ENCODE measurements around the gene ZIC4.

The ZIC4 gene

GRCh38 chr3:147404000-147404799 lies 2.1 kb downstream of the ZIC4 start:
- H3K4me3 ChIP-seq (ENCODE audit: extremely low read depth, insufficient read depth, low read length, poor library complexity, severe bottlenecking), result no peak overlapping the region
- no peak overlapping the region for H3K27ac ChIP-seq (ENCODE audit: low read depth, low read length, severe bottlenecking)
- WGBS, 2 experiments (ENCODE audit: insufficient coverage in 2 of 2), result 41 to 55% methylated on average over 7 to 8 of the region's 11 CpGs
- H3K4me1 ChIP-seq (ENCODE audit: control insufficient read depth, insufficient read depth, low read length, poor library complexity, severe bottlenecking), result no peaks in the 10 kb centered on the region
- no peaks in the 10 kb centered on the region for H3K9me3 ChIP-seq (ENCODE audit: control insufficient read depth, low read length)
- no peaks in the 10 kb centered on the region for H3K36me3 ChIP-seq (ENCODE audit: control insufficient read depth, insufficient read depth, low read length)

- H3K9me3 ChIP-seq (ENCODE audit: control insufficient read depth, low read length), result no peaks in the 10 kb centered on the region
- no peaks in the 10 kb centered on the region for H3K36me3 ChIP-seq (ENCODE audit: control insufficient read depth, insufficient read depth, low read length)
- H3K4me3 ChIP-seq (ENCODE audit: extremely low read depth, insufficient read depth, low read length, poor library complexity, severe bottlenecking), result no peak overlapping the region
- H3K4me1 ChIP-seq (ENCODE audit: control insufficient read depth, insufficient read depth, low read length, poor library complexity, severe bottlenecking), result no peaks in the 10 kb centered on the region
- 56 to 72% methylated on average over 3 to 4 of the region's 5 CpGs for WGBS, 2 experiments (ENCODE audit: insufficient coverage in 2 of 2)
- no peak overlapping the region for H3K27ac ChIP-seq (ENCODE audit: low read depth, low read length, severe bottlenecking)
Observed at GRCh38 chr3:147403511-147403910, 2.8 kb downstream of the ZIC4 start.

- 46 to 52% methylated on average over 3 to 4 of the region's 5 CpGs for WGBS, 2 experiments (ENCODE audit: insufficient coverage in 2 of 2)
- Histone ChIP-seq H3K4me3 (ENCODE audit: extremely low read depth, insufficient read depth, low read length, poor library complexity, severe bottlenecking) (no peak overlapping the region), H3K27ac (ENCODE audit: low read depth, low read length, severe bottlenecking) (no peak overlapping the region), H3K36me3 (ENCODE audit: control insufficient read depth, insufficient read depth, low read length) (no peaks in the 10 kb centered on the region), H3K9me3 (ENCODE audit: control insufficient read depth, low read length) (no peaks in the 10 kb centered on the region), H3K4me1 (ENCODE audit: control insufficient read depth, insufficient read depth, low read length, poor library complexity, severe bottlenecking) (no peaks in the 10 kb centered on the region)
Observed at GRCh38 chr3:147402159-147402558, 4.2 kb downstream of the ZIC4 start.

GRCh38 chr3:147401421-147401820 lies 4.9 kb downstream of the ZIC4 start:
- no peak overlapping the region for H3K4me3 ChIP-seq (ENCODE audit: extremely low read depth, insufficient read depth, low read length, poor library complexity, severe bottlenecking)
- no peaks in the 10 kb centered on the region for H3K4me1 ChIP-seq (ENCODE audit: control insufficient read depth, insufficient read depth, low read length, poor library complexity, severe bottlenecking)
- no peak overlapping the region for H3K27ac ChIP-seq (ENCODE audit: low read depth, low read length, severe bottlenecking)
- H3K36me3 ChIP-seq (ENCODE audit: control insufficient read depth, insufficient read depth, low read length), result no peaks in the 10 kb centered on the region
- H3K9me3 ChIP-seq (ENCODE audit: control insufficient read depth, low read length), result no peaks in the 10 kb centered on the region
- 40% methylated on average over 1 of the region's 1 CpG; no CpG with 5 or more reads in 1 of the 2 experiments for WGBS, 2 experiments (ENCODE audit: insufficient coverage in 2 of 2)

- H3K36me3 ChIP-seq (ENCODE audit: control insufficient read depth, insufficient read depth, low read length), result no peaks in the 10 kb centered on the region
- H3K4me3 ChIP-seq (ENCODE audit: extremely low read depth, insufficient read depth, low read length, poor library complexity, severe bottlenecking), result no peak overlapping the region
- WGBS, 2 experiments (ENCODE audit: insufficient coverage in 2 of 2), result 83 to 100% methylated on average over 1 of the region's 1 CpG
- H3K9me3 ChIP-seq (ENCODE audit: control insufficient read depth, low read length), result no peaks in the 10 kb centered on the region
- peaks cover 2% of the 10 kb centered on the region for H3K4me1 ChIP-seq (ENCODE audit: control insufficient read depth, insufficient read depth, low read length, poor library complexity, severe bottlenecking)
- no peak overlapping the region for H3K27ac ChIP-seq (ENCODE audit: low read depth, low read length, severe bottlenecking)
Observed at GRCh38 chr3:147400999-147401398, 5.3 kb downstream of the ZIC4 start.

- Histone ChIP-seq H3K36me3 (ENCODE audit: control insufficient read depth, insufficient read depth, low read length) (no peaks in the 10 kb centered on the region), H3K9me3 (ENCODE audit: control insufficient read depth, low read length) (no peaks in the 10 kb centered on the region), H3K27ac (ENCODE audit: low read depth, low read length, severe bottlenecking) (no peak overlapping the region), H3K4me1 (ENCODE audit: control insufficient read depth, insufficient read depth, low read length, poor library complexity, severe bottlenecking) (peaks cover 5% of the 10 kb centered on the region), H3K4me3 (ENCODE audit: extremely low read depth, insufficient read depth, low read length, poor library complexity, severe bottlenecking) (no peak overlapping the region)
Observed at GRCh38 chr3:147400111-147400510, 6.2 kb downstream of the ZIC4 start.

- H3K4me1 ChIP-seq (ENCODE audit: control insufficient read depth, insufficient read depth, low read length, poor library complexity, severe bottlenecking), result peaks cover 5% of the 10 kb centered on the region
- no peak overlapping the region for H3K4me3 ChIP-seq (ENCODE audit: extremely low read depth, insufficient read depth, low read length, poor library complexity, severe bottlenecking)
- WGBS, 2 experiments (ENCODE audit: insufficient coverage in 2 of 2), result 100% methylated on average over 1 of the region's 2 CpGs; no CpG with 5 or more reads in 1 of the 2 experiments
- H3K36me3 ChIP-seq (ENCODE audit: control insufficient read depth, insufficient read depth, low read length), result no peaks in the 10 kb centered on the region
- H3K9me3 ChIP-seq (ENCODE audit: control insufficient read depth, low read length), result no peaks in the 10 kb centered on the region
- H3K27ac ChIP-seq (ENCODE audit: low read depth, low read length, severe bottlenecking), result no peak overlapping the region
Observed at GRCh38 chr3:147398813-147399534, 7.4 kb downstream of the ZIC4 start.

GRCh38 chr3:147397875-147398812 lies 8.2 kb downstream of the ZIC4 start:
- Histone ChIP-seq H3K4me3 (ENCODE audit: extremely low read depth, insufficient read depth, low read length, poor library complexity, severe bottlenecking) (peak overlapping the region; percentile 16), H3K9me3 (ENCODE audit: control insufficient read depth, low read length) (no peaks in the 10 kb centered on the region), H3K36me3 (ENCODE audit: control insufficient read depth, insufficient read depth, low read length) (no peaks in the 10 kb centered on the region), H3K4me1 (ENCODE audit: control insufficient read depth, insufficient read depth, low read length, poor library complexity, severe bottlenecking) (peaks cover 5% of the 10 kb centered on the region), H3K27ac (ENCODE audit: low read depth, low read length, severe bottlenecking) (peak overlapping the region; percentile 45)
- WGBS, 2 experiments (ENCODE audit: insufficient coverage in 2 of 2), result 6 to 7% methylated on average over 29 to 34 of the region's 46 CpGs

GRCh38 chr3:147397155-147397874 lies 9.0 kb downstream of the ZIC4 start:
- no peaks in the 10 kb centered on the region for H3K36me3 ChIP-seq (ENCODE audit: control insufficient read depth, insufficient read depth, low read length)
- peak overlapping the region; percentile 16 for H3K4me3 ChIP-seq (ENCODE audit: extremely low read depth, insufficient read depth, low read length, poor library complexity, severe bottlenecking)
- peak overlapping the region; percentile 62 for H3K27ac ChIP-seq (ENCODE audit: low read depth, low read length, severe bottlenecking)
- H3K4me1 ChIP-seq (ENCODE audit: control insufficient read depth, insufficient read depth, low read length, poor library complexity, severe bottlenecking), result peaks cover 13% of the 10 kb centered on the region
- H3K9me3 ChIP-seq (ENCODE audit: control insufficient read depth, low read length), result no peaks in the 10 kb centered on the region
- 1 to 2% methylated on average over 18 to 29 of the region's 34 CpGs for WGBS, 2 experiments (ENCODE audit: insufficient coverage in 2 of 2)

- H3K36me3 ChIP-seq (ENCODE audit: control insufficient read depth, insufficient read depth, low read length), result no peaks in the 10 kb centered on the region
- 3 to 4% methylated on average over 7 of the region's 17 CpGs for WGBS, 2 experiments (ENCODE audit: insufficient coverage in 2 of 2)
- peak overlapping the region; percentile 62 for H3K27ac ChIP-seq (ENCODE audit: low read depth, low read length, severe bottlenecking)
- H3K4me1 ChIP-seq (ENCODE audit: control insufficient read depth, insufficient read depth, low read length, poor library complexity, severe bottlenecking), result peaks cover 13% of the 10 kb centered on the region
- H3K9me3 ChIP-seq (ENCODE audit: control insufficient read depth, low read length), result no peaks in the 10 kb centered on the region
- H3K4me3 ChIP-seq (ENCODE audit: extremely low read depth, insufficient read depth, low read length, poor library complexity, severe bottlenecking), result no peak overlapping the region
Observed at GRCh38 chr3:147396712-147397046, 9.7 kb downstream of the ZIC4 start.
